Loucy (cell line): Measurements from ENCODE around the gene PLEKHA1.

ENCODE experiments used
- H2AFZ ChIP-seq: fragments of 200-600 bp; sonication (generic); 2 replicates; pipeline ENCODE4 v1.6.0; 2016; ENCODE audit warnings: antibody characterized with exemption, mild to moderate bottlenecking, low read length, moderate library complexity
- H3F3A ChIP-seq: fragments of 200-600 bp; 2 replicates; pipeline ENCODE4 v1.6.0; 2016; ENCODE audit warnings: antibody characterized with exemption, low read depth, mild to moderate bottlenecking
- H3K27me3 ChIP-seq: fragments of 200-600 bp; sonication (generic); 2 replicates; pipeline ENCODE4 v1.6.1; 2014; ENCODE audit warnings: low read length, mild to moderate bottlenecking; ENCODE audit not compliant: insufficient read depth, poor library complexity, severe bottlenecking
- H3K36me3 ChIP-seq: fragments of 200-600 bp; sonication (generic); 2 replicates; pipeline ENCODE4 v1.6.1; 2016; ENCODE audit warnings: low read length; ENCODE audit not compliant: insufficient read depth
- H3K4me1 ChIP-seq: fragments of 200-600 bp; sonication (generic); 2 replicates; pipeline ENCODE4 v1.5.1; 2014; ENCODE audit warnings: low read length, mild to moderate bottlenecking; ENCODE audit not compliant: insufficient read depth, poor library complexity, severe bottlenecking
- H3K4me2 ChIP-seq: fragments of 200-600 bp; sonication (generic); 2 replicates; pipeline ENCODE4 v1.6.0; 2014; ENCODE audit warnings: antibody characterized with exemption, low read length, low read depth, mild to moderate bottlenecking; ENCODE audit not compliant: poor library complexity, severe bottlenecking
- H3K4me3 ChIP-seq: fragments of 200-600 bp; sonication (generic); 2 replicates; pipeline ENCODE4 v1.5.1; 2014; ENCODE audit warnings: low read length, mild to moderate bottlenecking, mixed read lengths; ENCODE audit not compliant: poor library complexity, severe bottlenecking
- H3K79me2 ChIP-seq: fragments of 200-600 bp; sonication (generic); 2 replicates; pipeline ENCODE4 v1.6.1; 2014; ENCODE audit warnings: low read length; ENCODE audit not compliant: insufficient read depth
- H3K9ac ChIP-seq: fragments of 200-600 bp; sonication (generic); 2 replicates; pipeline ENCODE4 v1.6.0; 2014; ENCODE audit warnings: mild to moderate bottlenecking, low read depth, low read length, moderate library complexity; ENCODE audit not compliant: poor library complexity, severe bottlenecking
- H3K9me2 ChIP-seq: fragments of 200-600 bp; sonication (generic); replicated peaks from 2 replicates; pipeline ENCODE4 v1.6.1; 2016; ENCODE audit warnings: low read depth, low read length, mixed read lengths
- H3K9me3 ChIP-seq: fragments of 200-600 bp; sonication (generic); 2 replicates; pipeline ENCODE4 v1.6.1; 2014; ENCODE audit warnings: mild to moderate bottlenecking, antibody characterized with exemption, low read length, low read depth; ENCODE audit not compliant: insufficient read depth
- H4K20me1 ChIP-seq: fragments of 200-600 bp; sonication (generic); 2 replicates; pipeline ENCODE4 v1.6.0; 2014; ENCODE audit warnings: antibody characterized with exemption, low read length, mild to moderate bottlenecking; ENCODE audit not compliant: insufficient read depth, poor library complexity, severe bottlenecking
- EZH2phosphoT487 ChIP-seq: fragments of 200-600 bp; IDR thresholded peaks from 2 replicates; pipeline ENCODE4 v1.6.1; 2018; ENCODE audit warnings: antibody characterized with exemption, mild to moderate bottlenecking, moderate library complexity, borderline replicate concordance
- TF ChIP-seq, protein P1 (sequence below): fragments of 200-600 bp; sonication (generic); conservative IDR thresholded peaks from 2 replicates; pipeline ENCODE4 v1.5.1; 2014; ENCODE audit warnings: mild to moderate bottlenecking, antibody characterized with exemption, low read length

The PLEKHA1 gene

DNA sequence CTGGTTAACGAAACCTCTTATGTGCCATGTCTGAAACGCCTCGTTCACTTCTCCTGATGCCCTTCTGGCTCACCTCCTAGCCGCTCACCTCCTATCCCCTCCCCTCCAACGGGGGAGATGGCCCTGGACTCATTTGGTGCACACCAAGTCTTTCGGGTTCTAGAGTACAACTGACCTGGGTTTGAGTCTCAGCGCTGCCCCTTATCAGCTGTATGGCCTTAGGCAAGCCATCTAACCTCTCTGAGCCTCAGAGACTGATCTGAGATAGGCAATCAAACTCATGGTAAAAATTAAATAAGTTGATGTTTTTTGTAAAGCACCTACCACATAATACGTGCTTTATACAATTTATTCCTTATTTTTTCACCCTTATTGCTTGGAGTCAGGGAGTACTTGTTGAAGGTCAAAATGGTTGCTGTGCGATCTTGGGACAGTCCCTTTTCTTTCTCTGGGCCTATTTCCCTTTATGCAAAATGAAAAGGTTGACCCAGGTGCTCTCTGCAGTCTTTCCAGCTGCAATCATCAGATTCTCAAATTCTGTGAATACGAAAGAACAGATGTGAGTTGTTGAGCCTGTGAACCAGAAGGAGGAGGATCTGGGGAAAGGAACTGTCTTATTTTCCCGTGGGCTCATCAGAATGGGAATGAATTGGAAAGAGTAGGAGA is 31.2 kb upstream of the PLEKHA1 start:
- no peaks in the 10 kb centered on the region for H4K20me1 ChIP-seq
- no peaks in the 10 kb centered on the region for H3K9me3 ChIP-seq
- H3F3A ChIP-seq = no peaks in the 10 kb centered on the region
- H3K79me2 ChIP-seq = no peaks in the 10 kb centered on the region
- H2AFZ ChIP-seq = no peak overlapping the region
- H3K9me2 ChIP-seq = no peaks in the 10 kb centered on the region
- H3K4me1 ChIP-seq = no peaks in the 10 kb centered on the region
- no peak overlapping the region for H3K9ac ChIP-seq
- TF ChIP-seq EZH2phosphoT487 = no peak
- TF ChIP-seq, protein P1, sequence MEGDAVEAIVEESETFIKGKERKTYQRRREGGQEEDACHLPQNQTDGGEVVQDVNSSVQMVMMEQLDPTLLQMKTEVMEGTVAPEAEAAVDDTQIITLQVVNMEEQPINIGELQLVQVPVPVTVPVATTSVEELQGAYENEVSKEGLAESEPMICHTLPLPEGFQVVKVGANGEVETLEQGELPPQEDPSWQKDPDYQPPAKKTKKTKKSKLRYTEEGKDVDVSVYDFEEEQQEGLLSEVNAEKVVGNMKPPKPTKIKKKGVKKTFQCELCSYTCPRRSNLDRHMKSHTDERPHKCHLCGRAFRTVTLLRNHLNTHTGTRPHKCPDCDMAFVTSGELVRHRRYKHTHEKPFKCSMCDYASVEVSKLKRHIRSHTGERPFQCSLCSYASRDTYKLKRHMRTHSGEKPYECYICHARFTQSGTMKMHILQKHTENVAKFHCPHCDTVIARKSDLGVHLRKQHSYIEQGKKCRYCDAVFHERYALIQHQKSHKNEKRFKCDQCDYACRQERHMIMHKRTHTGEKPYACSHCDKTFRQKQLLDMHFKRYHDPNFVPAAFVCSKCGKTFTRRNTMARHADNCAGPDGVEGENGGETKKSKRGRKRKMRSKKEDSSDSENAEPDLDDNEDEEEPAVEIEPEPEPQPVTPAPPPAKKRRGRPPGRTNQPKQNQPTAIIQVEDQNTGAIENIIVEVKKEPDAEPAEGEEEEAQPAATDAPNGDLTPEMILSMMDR = no peak
- H3K4me3 ChIP-seq = no peak overlapping the region
- no peaks in the 10 kb centered on the region for H3K27me3 ChIP-seq
- no peaks in the 10 kb centered on the region for H3K36me3 ChIP-seq
- no peak overlapping the region for H3K4me2 ChIP-seq

DNA sequence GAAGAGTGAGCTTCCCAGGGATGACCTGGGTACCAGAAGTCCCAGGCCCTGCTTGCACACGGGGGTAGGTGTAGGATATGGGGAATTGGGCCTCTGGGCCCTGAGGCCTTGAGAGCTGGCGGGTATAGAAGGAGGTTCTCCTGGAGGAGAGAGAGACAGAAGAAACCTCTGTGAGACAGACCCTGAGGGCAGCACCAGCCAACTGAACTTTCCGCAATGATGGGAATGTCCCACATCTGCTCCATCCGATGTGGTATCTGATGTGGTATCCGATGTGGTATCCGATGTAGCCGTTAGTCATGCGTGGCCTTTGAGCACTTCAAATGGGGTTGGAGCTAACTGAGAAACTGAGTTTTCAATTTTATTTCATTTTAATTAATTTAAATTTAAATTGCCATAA is 30.6 kb upstream of the PLEKHA1 start:
- Histone ChIP-seq H3K36me3 (no peaks in the 10 kb centered on the region), H3K9ac (no peak overlapping the region), H4K20me1 (no peaks in the 10 kb centered on the region), H3K79me2 (no peaks in the 10 kb centered on the region), H2AFZ (no peak overlapping the region), H3F3A (no peaks in the 10 kb centered on the region), H3K9me2 (no peaks in the 10 kb centered on the region), H3K9me3 (no peaks in the 10 kb centered on the region), H3K27me3 (no peaks in the 10 kb centered on the region), H3K4me3 (no peak overlapping the region), H3K4me1 (no peaks in the 10 kb centered on the region), H3K4me2 (no peak overlapping the region)
- TF ChIP-seq, protein P1 = no peak
- TF ChIP-seq EZH2phosphoT487 = no peak

DNA sequence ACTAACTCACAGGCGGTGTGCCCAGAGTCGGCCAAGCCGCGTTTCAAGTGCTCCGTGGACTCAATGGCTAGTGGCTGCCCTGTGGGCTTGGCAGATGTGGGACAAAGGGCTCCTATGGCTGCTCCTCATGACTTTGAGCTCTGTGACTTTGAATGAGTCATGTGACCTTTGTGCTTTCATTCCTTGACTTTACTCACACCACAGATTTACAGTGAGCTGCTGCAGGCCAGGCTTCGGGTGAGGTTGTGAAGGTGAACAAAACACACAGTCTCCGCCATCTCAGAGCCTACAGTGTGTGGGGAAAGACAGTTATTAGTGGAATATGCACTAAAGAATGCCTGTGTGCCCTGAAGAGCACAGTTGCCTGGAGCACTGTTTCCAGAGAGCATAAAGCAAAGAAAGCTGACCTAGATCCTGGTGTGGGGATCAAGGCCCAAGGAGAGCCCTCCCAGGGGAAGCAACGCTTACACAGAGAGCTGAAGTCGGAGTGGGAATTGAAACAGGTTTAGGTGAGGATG is 29.7 kb upstream of the PLEKHA1 start:
- no peaks in the 10 kb centered on the region for H3K79me2 ChIP-seq
- no peaks in the 10 kb centered on the region for H3K27me3 ChIP-seq
- H3K9ac ChIP-seq = no peak overlapping the region
- H3K4me1 ChIP-seq = no peaks in the 10 kb centered on the region
- no peaks in the 10 kb centered on the region for H3K36me3 ChIP-seq
- H3K4me3 ChIP-seq = no peak overlapping the region
- no peaks in the 10 kb centered on the region for H3F3A ChIP-seq
- no peaks in the 10 kb centered on the region for H3K9me3 ChIP-seq
- TF ChIP-seq, protein P1 = no peak
- TF ChIP-seq EZH2phosphoT487 = no peak
- no peaks in the 10 kb centered on the region for H3K9me2 ChIP-seq
- no peaks in the 10 kb centered on the region for H4K20me1 ChIP-seq
- H2AFZ ChIP-seq = no peak overlapping the region
- no peak overlapping the region for H3K4me2 ChIP-seq
